SK-N-MC (cell line): Measurements from ENCODE around the gene CACFD1.

Source experiments
- EZH2 ChIP-seq: fragments of 200-600 bp; sonication (generic); IDR thresholded peaks from one replicate; pipeline ENCODE4 v1.6.1; 2017; ENCODE audit warnings: antibody characterized with exemption
- POLR2AphosphoS5 ChIP-seq: IDR thresholded peaks from 2 replicates; pipeline ENCODE4 v1.6.1; 2012; ENCODE audit warnings: mild to moderate bottlenecking, low read depth, low read length, borderline replicate concordance

DNA sequence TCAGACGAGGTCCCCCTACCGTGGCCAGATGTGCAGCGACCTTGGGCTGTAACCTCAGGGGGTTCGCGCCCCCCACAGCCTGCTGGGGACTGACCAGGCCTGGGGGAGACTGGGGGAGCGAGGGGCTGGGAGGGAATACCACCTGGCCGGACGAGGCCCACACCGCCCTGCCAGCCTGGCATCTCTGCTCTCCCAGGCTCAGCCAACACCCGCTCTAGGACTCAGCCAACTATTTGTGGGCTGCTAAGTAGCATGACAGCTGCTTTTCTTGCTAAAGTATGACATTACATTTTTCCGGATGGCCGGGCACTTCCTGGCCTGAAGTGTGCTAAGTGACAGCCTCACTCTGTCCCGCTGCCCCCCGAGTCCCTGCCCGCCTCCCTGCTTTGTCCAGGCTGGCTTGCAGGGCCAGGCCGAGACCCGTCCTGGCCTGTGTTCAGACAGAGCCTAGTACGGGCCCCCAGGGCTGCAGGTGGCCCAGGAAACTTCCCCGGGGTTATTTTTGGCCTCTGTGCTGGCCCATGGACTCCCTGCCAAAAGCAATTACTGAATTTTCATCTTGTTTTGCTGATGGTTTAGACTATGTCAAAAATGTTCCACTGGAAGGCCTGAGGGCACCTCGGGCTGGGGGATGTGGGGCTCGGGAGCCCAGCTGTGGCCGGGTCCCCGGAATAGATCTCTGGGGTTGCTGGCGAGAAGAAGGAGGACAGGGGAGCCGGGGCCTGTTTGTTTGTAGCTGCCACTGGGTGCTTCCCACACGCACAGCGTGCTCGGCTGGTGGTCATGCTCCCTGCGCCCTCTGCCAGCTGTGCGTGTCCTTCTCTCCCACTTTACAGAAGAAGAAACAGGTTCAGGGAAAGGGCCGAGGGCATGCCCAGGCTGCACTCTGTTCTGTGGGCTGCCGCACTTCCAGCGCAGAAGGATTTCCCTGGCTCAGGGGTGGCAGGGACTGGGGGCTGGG, 32.6 kb downstream of the CACFD1 start:
- TF ChIP-seq POLR2AphosphoS5: no peak
- TF ChIP-seq EZH2: no peak
